HFFc6 (cell line): ENCODE data around the gene SESN1. TPM values are rescaled to one million over a fixed set of nuclear protein-coding genes. Genes with fewer than 3 reads are reported as not detected.
"Not testable (repeated sequence)": the region's sequence is repeated elsewhere in the genome, so short reads cannot be mapped to it uniquely, and the experiment has no call there.

Experiments
- DNase-seq: peaks from one replicate; pipeline ENCODE4 v3.0.0-alpha.2; 2018
- H3K27ac Mint-ChIP-seq: 2 replicates; pipeline ENCODE4 v1.8.0; 2020; ENCODE audit warnings: mild to moderate bottlenecking, mixed read lengths
- H3K27me3 Mint-ChIP-seq: 2 replicates; pipeline ENCODE4 v1.8.0; 2021; ENCODE audit warnings: mild to moderate bottlenecking, moderate library complexity, mixed read lengths; ENCODE audit not compliant: insufficient read depth
- H3K36me3 Mint-ChIP-seq: 2 replicates; pipeline ENCODE4 v1.8.0; 2021; ENCODE audit warnings: low read depth, mixed read lengths
- H3K4me1 Mint-ChIP-seq: 2 replicates; pipeline ENCODE4 v1.8.0; 2020; ENCODE audit warnings: low read depth, mixed read lengths
- H3K4me3 Mint-ChIP-seq: 2 replicates; pipeline ENCODE4 v1.8.0; 2020; ENCODE audit warnings: mild to moderate bottlenecking, moderate library complexity, mixed read lengths
- H3K9me3 Mint-ChIP-seq: 2 replicates; pipeline ENCODE4 v1.8.0; 2020; ENCODE audit warnings: mild to moderate bottlenecking, mixed read lengths
- long read RNA-seq: library from polyadenylated mRNA; unstranded; transcript quantifications from one replicate; pipeline ENCODE4 v2.0.0, GENCODE V29; 2019
- total RNA-seq, 6 experiments: library from RNA; stranded (reverse); fragmentation: NEBNext Ultra II Directional; extraction: Animal tissue kit (Norgen Biotek cat#: 25700); gene quantifications; 2 replicates in 1 of 6; 3 replicates in 5 of 6; pipeline ENCODE4 v1.2.3, GENCODE V29; 2021
- TF ChIP-seq, protein P1 (sequence below): fragments of 200-600 bp; sonication (generic); IDR thresholded peaks from 2 replicates; pipeline ENCODE4 v1.5.0; 2021; ENCODE audit warnings: antibody characterized with exemption, mild to moderate bottlenecking

Gene SESN1
- total RNA-seq = 10 to 100 TPM; 12.1 to 16.9 (median 13.7) TPM
- long read RNA-seq, transcript SESN1-202 (10 exons, 2,676 nt) = major isoform, 23 of 31 reads
- long read RNA-seq, partial matches to known transcripts = 2 of 31 reads
- long read RNA-seq, other reads (novel, unspliced or antisense) = 3 of 31 reads

GRCh38 chr6:109094416-109095035, at the start of gene SESN1:
Gene SESN1 (minus strand): TSS chr6:109094846. CDS start chr6:109094073, 773 bp downstream.
- TF ChIP-seq, protein P1, sequence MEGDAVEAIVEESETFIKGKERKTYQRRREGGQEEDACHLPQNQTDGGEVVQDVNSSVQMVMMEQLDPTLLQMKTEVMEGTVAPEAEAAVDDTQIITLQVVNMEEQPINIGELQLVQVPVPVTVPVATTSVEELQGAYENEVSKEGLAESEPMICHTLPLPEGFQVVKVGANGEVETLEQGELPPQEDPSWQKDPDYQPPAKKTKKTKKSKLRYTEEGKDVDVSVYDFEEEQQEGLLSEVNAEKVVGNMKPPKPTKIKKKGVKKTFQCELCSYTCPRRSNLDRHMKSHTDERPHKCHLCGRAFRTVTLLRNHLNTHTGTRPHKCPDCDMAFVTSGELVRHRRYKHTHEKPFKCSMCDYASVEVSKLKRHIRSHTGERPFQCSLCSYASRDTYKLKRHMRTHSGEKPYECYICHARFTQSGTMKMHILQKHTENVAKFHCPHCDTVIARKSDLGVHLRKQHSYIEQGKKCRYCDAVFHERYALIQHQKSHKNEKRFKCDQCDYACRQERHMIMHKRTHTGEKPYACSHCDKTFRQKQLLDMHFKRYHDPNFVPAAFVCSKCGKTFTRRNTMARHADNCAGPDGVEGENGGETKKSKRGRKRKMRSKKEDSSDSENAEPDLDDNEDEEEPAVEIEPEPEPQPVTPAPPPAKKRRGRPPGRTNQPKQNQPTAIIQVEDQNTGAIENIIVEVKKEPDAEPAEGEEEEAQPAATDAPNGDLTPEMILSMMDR = peak; percentile 35; the same call in 1 of the 2 replicates
- H3K36me3 Mint-ChIP-seq = peaks cover 22% of the 10 kb centered on the region
- DNase-seq = peak; percentile 95
- peak within 1 kb of the TSS; percentile 95 for H3K4me3 Mint-ChIP-seq
- no peaks in the 10 kb centered on the region for H3K27me3 Mint-ChIP-seq
- peaks cover 46% of the 10 kb centered on the region for H3K4me1 Mint-ChIP-seq
- H3K27ac Mint-ChIP-seq = peak within 1 kb of the TSS; percentile 99
- no peaks in the 10 kb centered on the region for H3K9me3 Mint-ChIP-seq

GRCh38 chr6:109143191-109143590, 48.5 kb upstream of the SESN1 start:
- Mint-ChIP-seq H3K27me3 (no peaks in the 10 kb centered on the region), H3K4me3 (no peak overlapping the region), H3K9me3 (no peaks in the 10 kb centered on the region), H3K27ac (no peak overlapping the region), H3K4me1 (peaks cover 13% of the 10 kb centered on the region), H3K36me3 (peaks cover 18% of the 10 kb centered on the region)
- DNase-seq = no peak
- TF ChIP-seq, protein P1 = no peak

DNA sequence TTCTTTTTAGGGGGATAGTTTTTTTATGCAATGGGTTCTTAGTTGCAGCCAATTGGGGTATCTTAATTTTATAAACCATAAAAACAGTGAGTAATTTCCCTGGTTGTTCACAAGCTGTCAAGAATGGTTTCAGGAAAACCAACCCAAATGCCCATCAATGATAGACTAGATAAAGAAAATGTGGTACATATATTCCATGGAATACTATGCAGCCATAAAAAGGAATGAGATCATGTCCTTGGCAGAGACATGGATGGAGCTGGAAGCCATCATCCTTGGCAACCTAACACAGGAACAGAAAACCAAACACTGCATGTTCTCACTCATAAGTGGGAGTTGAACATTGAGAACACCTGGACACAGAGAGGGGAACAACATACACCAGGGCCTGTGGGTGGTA, 47.4 kb upstream of the SESN1 start:
- not testable (repeated sequence) for DNase-seq, H3K9me3 Mint-ChIP-seq, H3K4me3 Mint-ChIP-seq, H3K27me3 Mint-ChIP-seq, H3K27ac Mint-ChIP-seq
- Mint-ChIP-seq H3K36me3 (peaks cover 13% of the 10 kb centered on the region), H3K4me1 (peaks cover 13% of the 10 kb centered on the region)

DNA sequence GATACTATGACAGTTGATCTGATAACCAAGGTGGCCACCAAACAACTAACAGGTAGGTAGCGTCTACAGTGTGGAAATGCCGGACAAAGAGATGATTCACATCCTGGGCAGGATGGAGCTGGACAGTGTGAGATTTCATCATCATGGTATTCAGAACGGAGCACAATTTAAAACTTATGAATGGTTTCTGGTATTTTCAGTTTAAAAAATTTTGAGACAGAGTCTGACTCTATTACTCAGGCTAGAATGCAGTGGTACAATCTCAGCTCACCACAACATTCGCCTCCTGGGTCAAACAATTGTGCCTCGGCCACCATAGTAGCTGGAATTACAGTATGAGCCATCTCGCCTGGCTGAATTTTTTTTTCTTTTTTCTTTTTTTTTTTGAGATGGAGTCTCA, 44.5 kb upstream of the SESN1 start:
- peak; percentile 41 for DNase-seq
- TF ChIP-seq, protein P1 = no peak
- Mint-ChIP-seq H3K4me3 (peak overlapping the region; percentile 36), H3K27ac (peak overlapping the region; percentile 76), H3K27me3 (no peaks in the 10 kb centered on the region), H3K9me3 (no peaks in the 10 kb centered on the region), H3K4me1 (peaks cover 13% of the 10 kb centered on the region), H3K36me3 (peaks cover 23% of the 10 kb centered on the region)

DNA sequence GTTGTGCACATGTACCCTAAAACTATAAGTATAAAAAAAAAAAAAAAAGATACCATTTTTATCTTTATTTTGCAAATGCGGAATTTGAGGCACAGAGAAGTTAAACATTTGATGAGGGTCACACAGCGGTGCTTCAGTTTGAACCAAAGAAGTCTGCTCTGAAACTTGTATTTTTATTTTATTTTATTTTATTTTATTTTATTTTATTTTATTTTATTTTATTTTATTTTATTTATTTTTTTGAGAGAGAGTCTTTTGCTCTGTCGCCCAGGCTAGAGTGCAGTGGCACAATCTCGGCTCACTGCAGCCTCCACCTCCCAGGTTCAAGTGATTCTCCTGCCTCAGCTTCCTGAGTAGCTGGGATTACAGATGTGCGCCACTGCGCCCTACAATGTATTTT, 41.9 kb upstream of the SESN1 start:
- DNase-seq, H3K9me3 Mint-ChIP-seq, H3K27ac Mint-ChIP-seq, H3K4me3 Mint-ChIP-seq, H3K27me3 Mint-ChIP-seq: not testable (repeated sequence)
- Mint-ChIP-seq H3K4me1 (peaks cover 13% of the 10 kb centered on the region), H3K36me3 (peaks cover 20% of the 10 kb centered on the region)

DNA sequence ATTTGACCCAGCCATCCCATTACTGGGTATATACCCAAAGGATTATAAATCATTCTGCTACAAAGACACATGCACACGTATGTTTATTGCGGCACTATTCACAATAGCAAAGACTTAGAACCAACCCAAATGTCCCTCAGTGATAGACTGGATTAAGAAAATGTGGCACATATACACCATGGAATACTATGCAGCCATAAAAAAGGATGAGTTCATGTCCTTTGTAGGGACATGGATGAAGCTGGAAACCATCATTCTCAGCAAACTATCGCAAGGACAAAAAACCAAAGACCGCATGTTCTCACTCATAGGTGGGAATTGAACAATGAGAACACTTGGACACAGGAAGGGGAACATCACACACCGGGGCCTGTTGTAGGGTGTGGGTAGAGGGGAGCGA, 41.4 kb upstream of the SESN1 start:
- H3K4me3 Mint-ChIP-seq, H3K27ac Mint-ChIP-seq, DNase-seq, H3K9me3 Mint-ChIP-seq, H3K27me3 Mint-ChIP-seq: not testable (repeated sequence)
- Mint-ChIP-seq H3K4me1 (peaks cover 15% of the 10 kb centered on the region), H3K36me3 (peaks cover 20% of the 10 kb centered on the region)

- not testable (repeated sequence) for H3K9me3 Mint-ChIP-seq, DNase-seq, H3K4me3 Mint-ChIP-seq, H3K27ac Mint-ChIP-seq, H3K27me3 Mint-ChIP-seq
- Mint-ChIP-seq H3K4me1 (peaks cover 15% of the 10 kb centered on the region), H3K36me3 (peaks cover 20% of the 10 kb centered on the region)
Observed at GRCh38 chr6:109135600-109135999, 41.0 kb upstream of the SESN1 start.
